NK-92 treated with Interleukin-12 subunit alpha and Interleukin-12 subunit beta, amount 100 ng/mL, for 24 hours (cell line): ENCODE results near the gene SPTAN1.

Experiments used
- DNase-seq: peaks from one replicate; lab custom pipeline; 2025; lab: John Stamatoyannopoulos, UW

SPTAN1 gene

DNA sequence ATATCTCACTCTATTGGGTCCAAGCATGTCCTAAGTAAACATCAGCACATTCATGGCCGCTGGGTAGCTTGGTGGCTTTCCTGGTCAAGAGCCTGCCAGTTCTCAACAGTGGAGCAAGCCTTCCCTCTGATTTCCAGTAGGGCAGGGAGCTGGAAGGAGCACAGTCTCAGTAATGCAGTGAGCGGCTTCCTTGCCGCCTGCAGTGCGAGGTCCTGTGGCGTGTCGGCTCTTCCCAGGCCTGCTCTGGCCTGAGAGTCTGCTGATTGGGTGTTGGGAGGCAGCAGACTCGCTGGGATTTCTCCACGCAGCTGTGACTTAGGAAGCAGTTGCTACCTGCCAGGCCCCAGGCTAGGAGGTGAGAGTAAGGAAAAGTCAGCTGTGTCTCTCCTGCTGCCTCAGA lies 51.3 kb downstream of the SPTAN1 start:
- no peak for DNase-seq

DNA sequence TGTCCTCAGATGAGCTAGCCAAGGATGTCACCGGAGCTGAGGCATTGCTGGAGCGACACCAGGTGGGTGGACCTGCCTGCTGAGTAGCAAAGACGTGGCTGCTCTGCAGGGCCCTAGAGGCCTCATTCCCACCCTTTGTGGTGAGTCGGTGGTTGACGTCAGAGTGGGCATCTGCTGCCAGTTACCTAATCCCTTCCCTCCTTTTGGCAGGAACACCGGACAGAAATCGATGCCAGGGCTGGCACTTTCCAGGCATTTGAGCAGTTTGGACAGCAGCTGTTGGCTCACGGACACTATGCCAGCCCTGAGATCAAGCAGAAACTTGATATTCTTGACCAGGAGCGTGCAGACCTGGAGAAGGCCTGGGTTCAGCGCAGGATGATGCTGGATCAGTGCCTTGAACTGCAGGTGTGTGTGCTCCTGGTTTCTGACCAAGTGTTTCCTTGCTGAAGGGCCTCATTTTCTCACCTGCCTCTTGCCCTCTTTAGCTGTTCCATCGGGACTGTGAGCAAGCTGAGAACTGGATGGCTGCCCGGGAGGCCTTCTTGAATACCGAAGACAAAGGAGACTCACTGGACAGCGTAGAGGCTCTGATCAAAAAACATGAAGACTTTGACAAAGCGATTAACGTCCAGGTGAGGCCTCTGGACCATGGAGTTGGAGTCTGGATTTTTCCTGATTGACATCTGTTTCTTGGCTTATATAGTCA lies 55.4 kb downstream of the SPTAN1 start:
- DNase-seq = no peak

DNA sequence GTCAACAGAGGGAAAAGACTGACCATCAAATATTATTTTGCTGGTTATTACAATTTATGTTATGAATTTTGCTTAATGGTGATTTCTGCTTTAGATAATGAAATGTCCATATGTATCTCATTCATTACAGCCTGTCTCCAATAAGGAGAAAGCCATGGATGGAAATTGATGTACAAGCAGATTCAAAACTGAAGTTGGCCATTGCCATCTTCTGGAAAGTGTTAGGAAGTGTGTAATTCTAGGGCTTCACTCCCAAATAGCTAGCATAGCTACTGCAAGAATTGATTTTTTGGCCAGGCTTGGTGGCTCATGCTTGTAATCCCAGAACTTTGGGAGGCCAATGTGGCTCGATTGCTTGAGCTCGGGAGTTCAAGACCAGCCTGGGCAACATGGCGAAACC lies 58.5 kb downstream of the SPTAN1 start:
- DNase-seq = no peak

DNA sequence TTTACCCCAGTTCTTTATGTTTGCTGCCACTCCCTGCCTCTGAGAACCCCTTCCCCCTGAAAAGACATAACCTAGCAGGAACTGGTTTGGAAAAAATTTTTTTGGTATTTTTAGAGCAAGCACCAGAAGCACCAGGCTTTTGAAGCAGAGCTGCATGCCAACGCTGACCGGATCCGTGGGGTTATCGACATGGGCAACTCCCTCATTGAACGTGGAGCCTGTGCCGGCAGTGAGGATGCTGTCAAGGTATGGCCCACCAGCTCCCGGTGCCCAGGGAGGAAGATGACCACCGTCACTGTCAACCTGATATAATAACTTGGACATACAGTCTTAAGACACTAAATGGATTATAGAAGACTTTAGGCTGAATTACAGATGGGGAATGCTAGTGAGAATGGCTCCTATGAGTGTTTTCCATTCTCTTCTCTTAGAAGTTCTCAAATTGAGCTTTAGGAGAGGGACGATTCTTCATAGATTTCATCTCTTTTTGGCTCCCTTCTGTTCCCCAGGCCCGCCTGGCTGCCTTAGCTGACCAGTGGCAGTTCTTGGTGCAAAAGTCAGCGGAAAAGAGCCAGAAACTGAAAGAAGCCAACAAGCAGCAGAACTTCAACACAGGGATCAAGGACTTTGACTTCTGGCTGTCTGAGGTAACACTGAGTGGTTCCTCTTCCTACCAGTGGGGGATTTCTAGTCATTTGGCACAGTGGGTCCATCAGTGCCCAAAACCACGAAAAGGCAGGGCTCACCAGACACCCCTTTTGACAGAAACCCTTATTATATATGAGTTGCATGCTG lies 59.4 kb downstream of the SPTAN1 start:
- no peak for DNase-seq

DNA sequence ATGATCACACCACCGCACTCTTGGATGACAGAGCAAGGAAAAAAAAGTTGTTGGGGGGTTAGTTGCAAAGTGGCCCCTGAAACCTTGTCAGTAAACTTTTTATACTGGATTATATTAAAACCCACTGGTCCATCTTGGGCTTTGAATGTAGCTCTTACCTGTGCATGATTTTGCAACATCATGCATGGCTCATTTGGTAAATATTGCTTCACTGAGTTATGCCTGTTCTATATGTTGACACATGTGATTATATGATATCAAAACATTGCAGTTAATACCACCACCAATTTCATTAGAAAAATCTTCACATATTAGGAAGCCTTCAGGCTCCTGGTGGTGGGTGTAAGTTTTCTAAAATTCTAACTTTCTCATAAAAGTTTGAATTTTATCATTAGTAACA lies 62.3 kb downstream of the SPTAN1 start:
- no peak for DNase-seq

DNA sequence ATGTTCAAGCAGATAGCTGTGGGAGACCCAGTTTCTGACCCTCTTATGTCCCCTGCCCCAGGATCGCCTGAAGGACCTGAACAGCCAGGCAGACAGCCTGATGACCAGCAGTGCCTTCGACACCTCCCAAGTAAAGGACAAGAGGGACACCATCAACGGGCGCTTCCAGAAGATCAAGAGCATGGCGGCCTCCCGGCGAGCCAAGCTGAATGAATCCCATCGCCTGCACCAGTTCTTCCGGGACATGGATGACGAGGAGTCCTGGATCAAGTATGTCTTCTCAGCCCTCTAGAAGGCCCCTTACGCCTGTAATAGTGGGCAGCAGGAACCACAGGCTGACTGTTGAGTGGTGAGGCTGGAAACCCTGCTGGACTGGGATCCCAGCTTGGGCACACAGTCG lies 63.2 kb downstream of the SPTAN1 start:
- DNase-seq = no peak

DNA sequence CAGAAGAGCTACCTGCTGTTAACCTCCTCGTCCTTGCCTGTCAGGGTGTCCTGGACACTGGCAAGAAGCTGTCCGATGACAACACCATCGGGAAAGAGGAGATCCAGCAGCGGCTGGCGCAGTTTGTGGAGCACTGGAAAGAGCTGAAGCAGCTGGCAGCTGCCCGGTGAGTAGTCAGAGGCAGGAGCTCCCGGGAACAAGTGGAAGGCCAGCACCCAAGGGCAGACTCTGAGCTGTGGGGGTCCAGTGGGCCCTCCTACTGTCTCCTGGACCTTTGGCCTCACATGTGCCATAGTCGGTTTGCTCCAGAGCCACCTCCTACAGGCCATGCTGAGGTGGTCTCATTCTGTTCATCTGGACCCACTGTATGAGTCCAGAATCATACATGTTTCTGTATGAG lies 65.6 kb downstream of the SPTAN1 start:
- no peak for DNase-seq

DNA sequence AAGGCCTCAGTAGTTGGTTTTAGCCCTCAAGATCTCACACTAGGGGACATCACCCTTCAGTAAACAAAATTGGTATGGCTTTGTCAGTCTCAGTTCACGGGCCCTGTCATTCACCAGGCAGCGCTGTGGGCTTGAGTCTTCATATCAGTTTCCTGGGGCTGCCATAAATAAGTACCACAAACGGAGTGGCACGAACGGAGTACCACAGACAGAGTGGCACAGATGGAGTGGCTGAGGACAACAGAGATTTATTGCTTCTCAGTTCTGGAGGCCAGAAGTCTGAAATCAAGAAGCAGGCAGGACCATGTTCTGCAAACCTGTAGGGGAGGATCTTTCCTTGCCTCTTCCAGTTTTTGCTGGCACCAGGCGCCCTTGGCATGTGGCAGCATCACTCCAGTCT lies 66.7 kb downstream of the SPTAN1 start:
- no peak for DNase-seq

DNA sequence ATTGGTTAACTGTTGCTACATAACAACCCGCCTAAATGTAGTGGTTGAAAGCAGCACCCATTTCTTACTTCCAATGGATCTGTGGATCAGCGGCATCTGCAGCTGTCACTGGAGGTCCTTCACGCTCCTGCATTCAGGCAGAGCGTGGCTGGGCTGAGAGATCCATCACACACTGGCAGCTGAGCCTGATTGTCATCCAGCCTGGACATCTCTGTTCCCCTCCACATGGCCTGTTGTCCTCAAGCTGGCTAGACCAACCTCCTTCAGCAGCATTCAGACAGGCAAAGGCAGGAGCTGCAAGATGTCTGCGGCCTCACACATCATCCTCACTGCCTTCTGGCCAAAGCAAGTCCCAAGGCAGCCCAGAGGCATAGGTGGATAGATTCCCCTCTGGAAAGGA lies 67.4 kb downstream of the SPTAN1 start:
- DNase-seq = no peak

DNA sequence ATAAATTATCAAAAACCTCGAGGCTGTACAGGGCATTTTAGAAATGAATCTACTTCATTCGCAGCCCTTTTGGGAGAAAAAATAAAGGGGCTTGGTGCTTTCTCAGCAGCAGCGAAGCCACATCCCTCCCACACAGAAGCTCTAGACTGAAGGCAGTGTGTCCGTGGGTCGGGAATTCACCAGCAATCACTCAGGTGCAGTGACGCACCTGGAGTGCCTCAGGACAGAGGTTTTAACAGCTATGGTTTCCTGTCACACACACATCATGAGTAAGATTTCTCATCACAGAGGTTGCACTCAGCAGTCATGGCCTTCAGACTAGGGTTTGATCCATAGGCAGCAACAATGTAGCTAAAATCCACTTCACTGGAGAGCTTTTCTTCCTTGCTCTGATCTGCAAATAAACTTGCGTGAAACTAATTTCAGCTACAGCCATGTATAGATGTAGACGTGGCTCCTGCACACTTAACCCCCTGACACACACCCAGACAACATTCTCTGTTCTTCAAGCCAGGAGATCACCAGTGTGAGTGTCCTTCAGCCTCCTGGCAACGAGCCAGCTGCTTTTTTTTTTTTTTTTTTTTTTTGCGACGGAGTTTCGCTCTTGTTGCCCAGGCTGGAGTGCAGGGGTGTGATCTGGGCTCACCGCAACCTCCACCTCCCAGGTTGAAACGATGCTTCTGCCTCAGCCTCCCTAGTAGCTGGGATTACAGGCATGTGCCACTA lies 69.5 kb downstream of the SPTAN1 start:
- no peak for DNase-seq

DNA sequence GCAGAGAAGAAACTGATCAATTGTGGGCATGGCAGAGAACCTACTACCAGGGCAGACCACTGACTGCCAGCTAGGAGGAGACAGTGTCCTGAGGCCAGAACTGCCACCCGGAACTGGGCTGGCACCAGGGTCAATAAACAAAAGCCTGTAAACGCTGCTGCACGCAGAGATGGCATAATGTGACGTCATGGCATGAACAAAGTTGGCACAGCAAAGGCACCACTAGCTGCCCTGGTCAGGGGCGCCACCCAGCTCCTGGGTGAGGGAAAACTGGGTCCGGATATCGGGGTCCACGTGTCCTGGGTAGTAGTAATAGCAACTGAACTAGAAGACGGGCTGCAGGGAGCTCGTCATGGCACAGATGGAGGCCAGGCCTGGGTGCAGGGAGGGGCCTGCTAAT lies 72.2 kb downstream of the SPTAN1 start:
- DNase-seq = no peak

DNA sequence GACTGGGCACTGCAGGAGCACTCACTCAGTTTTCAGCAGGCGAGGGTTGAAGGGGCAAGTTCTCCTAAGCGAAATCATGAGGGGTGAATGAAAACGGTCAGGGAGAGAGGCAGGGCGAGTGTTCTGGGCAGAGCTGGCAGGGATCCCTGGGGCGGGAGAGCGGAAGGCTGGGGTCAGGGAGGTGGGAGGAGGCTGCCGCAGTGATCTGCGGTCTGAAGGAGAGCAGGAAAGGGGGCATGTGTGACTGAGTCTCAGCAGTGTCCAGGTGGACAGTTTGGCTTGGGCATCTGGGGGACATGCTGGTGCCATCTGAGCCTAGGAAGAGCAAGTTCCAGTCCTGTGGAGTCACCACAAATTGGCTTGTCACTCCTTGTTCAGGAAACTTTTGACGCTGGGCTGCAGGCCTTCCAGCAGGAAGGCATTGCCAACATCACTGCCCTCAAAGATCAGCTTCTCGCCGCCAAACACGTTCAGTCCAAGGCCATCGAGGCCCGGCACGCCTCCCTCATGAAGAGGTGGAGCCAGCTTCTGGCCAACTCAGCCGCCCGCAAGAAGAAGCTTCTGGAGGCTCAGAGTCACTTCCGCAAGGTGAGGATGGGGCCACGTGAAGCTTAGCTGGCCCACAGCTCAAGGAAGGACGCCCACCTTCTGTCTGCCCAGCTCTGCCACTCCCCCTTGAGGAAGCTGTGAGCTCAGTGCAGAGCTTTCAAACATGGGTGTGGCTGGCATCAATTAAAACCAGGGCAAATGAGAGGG lies 73.2 kb downstream of the SPTAN1 start:
- DNase-seq = no peak

DNA sequence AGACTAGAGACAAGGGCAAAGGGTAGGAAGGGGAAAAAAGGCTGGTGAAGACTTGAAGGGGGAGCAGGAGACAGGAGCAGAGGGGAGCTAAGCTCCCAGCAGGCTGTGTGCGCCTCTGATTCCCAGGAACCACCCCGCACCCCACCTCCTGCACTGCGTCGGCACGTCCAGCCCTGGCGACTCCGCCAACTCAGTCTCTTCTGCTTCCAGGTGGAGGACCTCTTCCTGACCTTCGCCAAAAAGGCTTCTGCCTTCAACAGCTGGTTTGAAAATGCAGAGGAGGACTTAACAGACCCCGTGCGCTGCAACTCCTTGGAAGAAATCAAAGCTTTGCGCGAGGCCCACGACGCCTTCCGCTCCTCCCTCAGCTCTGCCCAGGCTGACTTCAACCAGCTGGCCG lies 73.8 kb downstream of the SPTAN1 start:
- no peak for DNase-seq

DNA sequence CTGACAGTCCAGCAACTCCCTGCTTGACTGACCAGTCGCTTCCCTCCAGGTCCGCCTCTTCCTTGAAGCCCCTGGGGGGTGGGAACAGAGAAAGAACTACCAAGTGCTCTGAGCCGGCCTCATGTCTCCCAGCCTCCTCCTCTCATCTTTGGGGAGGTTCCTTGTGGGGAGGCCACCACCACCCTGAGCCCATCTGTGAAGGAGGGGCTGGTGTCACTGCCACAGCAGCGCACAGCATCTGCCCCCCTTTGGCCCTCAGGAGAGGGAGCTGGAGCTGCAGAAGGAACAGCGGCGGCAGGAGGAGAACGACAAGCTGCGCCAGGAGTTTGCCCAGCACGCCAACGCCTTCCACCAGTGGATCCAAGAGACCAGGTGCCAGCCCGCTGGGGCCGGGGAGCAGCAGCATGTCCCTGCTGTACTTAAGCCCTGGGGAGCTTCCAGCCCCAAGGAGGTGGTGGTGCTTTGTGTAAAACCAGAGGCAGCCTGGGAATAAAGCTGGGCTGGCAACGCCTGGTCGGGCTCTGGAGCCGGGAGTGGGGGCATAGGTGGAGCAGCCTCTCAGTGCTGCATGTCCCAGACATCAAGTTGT lies 74.8 kb downstream of the SPTAN1 start:
- no peak for DNase-seq

DNA sequence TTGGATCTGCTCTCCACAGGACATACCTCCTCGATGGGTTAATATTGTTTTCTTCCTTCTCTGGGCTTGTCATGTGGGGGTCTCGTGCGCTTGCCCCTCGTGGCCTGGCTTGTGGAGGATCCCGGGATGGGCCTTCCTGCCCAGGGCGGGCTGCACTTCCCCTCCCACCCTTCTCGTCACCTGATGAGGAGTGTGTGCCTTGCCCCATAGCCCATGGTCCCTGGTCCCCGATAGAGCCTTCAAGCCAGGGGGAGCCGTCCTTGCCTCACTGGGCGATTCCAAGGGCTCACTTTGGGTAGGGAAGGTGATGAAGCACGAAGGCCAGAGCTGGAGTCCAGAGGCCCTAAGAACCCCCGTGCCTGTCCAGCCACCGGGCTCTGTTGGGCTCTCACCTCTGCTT lies 75.5 kb downstream of the SPTAN1 start:
- DNase-seq = no peak

DNA sequence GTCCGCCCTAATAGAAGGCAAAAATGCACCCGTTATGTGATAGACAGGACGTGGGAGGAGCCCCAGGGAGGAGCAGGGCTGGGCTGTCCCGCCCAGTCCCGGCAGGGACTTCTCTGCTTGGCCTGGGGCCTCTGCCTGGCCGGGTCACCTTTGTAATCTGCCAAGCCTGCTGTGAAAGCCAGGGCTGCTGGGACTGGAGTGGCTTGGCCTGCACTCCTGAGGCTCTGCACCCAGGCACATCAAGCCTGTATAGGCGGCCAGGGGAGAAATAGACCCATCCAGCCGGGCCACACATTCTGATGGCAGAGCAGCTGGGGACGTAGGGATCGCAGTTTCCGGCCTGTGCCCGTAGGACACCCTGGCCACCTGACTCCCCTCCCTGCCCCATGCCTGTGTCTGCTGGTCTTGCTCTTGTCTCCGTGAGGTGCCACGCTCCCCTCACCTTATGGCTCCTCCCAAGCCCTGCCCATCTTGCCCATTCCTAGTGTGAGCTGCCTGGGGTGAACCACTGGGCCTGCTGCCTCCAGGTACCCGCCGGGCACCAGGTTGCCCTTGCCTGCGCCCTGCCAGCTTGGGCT lies 76.2 kb downstream of the SPTAN1 start:
- no peak for DNase-seq

DNA sequence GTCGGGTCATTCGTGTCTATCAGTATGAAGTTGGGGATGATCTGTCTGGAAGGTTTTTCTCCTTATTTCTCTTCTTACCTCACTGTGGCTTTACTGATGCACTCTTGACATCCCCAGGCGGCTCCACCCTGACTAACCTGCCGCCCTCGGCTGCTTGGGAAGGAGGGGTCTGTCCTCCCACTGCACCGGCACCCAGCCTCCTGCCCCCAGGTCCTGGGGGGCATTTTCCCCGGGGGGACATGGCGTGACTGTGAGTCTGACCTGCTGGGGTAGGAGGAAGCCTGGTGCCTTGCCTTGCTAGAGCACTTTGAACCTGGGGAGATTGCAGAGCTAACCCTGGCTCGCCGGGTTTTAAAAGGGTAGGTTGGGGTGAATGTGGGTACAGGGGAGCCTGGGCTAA lies 76.7 kb downstream of the SPTAN1 start:
- no peak for DNase-seq

DNA sequence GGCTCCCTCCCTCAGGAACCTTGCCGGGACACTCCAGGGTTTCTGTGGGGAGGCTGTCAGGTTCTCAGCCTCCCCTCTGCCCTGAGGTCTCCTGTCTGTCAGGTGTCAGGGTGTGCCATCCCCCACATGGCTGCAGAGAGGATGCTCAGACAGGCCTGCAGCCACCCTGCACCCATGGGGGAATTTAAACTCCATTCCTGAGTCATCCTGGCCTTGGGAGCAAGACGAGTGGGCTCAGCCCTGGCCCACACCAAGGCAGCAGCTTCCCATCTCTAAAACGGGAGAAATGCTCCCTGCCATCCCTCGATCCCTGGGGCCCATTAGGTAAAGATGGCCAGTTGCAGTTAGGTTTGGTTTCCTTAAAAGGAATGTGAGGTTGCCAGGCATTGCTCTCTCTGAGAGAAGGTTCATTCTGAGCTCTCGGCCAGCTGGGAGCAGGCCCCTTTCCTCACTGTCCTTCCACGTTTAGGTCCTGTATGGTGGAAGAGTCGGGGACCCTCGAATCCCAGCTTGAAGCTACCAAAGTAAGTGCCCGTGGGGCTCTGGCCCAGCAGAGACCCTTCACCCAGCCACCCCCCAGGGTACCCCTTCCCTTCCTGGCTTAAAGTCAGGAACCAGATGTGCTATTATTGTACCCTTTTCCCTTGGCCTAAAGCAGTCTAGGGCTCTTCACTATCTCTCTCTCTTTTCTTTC lies 77.6 kb downstream of the SPTAN1 start:
- DNase-seq = no peak

DNA sequence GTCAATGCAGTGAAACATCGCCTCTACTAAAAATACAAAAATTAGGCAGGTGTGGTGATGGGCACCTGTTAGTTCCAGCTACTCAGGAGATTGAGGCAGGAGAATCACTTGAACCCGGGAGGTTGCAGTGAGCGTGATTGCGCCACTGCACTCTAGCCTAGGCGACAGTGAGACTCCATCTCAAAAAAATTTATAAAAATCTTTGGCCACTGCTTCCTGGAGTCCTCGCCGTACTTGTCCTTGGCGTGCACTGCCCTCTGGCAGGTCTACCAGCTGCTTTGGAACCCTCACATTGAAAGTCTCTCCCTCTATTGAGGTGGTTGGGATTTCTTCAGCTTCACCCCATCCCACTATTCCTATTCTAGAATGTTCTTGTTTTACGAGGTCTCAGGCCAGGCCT lies 79.2 kb downstream of the SPTAN1 start:
- no peak for DNase-seq

DNA sequence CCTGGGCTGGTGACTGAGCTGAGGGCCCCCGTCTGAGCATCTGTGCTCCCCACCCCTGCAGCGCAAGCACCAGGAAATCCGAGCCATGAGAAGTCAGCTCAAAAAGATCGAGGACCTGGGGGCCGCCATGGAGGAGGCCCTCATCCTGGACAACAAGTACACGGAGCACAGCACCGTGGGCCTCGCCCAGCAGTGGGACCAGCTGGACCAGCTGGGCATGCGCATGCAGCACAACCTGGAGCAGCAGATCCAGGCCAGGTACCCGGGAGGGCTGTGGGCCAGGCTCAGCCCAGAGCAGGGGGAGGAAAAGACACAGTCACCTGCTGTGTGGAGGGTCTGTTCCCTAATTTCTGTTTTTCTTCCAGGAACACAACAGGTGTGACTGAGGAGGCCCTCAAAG lies 79.7 kb downstream of the SPTAN1 start:
- DNase-seq = no peak

DNA sequence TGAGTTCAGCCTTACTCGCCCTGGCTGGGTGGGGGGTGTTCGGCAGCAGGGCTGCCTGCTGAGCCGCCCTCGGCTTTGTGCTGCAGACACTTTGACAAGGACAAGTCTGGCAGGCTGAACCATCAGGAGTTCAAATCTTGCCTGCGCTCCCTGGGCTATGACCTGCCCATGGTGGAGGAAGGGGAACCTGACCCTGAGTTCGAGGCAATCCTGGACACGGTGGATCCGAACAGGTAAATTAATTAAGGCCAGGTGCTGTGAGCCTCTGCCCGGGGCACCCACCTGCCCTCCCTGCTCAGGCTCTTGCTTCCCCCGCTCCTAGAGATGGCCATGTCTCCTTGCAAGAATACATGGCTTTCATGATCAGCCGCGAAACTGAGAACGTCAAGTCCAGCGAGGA lies 80.1 kb downstream of the SPTAN1 start:
- DNase-seq = no peak
